Renal cortical epithelial cell (primary cell): ENCODE data around the gene GAL3ST2. TPM values are rescaled to one million over a fixed set of nuclear protein-coding genes. Genes with fewer than 3 reads are reported as not detected.
"Not testable (repeated sequence)": the region's sequence is repeated elsewhere in the genome, so short reads cannot be mapped to it uniquely, and the experiment has no call there.

Source experiments
- DNase-seq: peaks from one replicate; pipeline ENCODE4 v3.0.0-alpha.2; 2011; ENCODE audit warnings: low read depth
- total RNA-seq: library from RNA; depleted of rRNA; stranded (reverse); fragments of >200 nt; gene quantifications from 2 replicates; pipeline ENCODE4 v1.2.3, GENCODE V29; 2014

The GAL3ST2 gene
- 0.17 and 0.70 TPM in 2 replicates for total RNA-seq

GRCh38 chr2:241776336-241777169, at the start of gene GAL3ST2:
TSS of gene GAL3ST2 (plus strand) at chr2:241776822. CDS start at chr2:241776956, 134 bp downstream.
- no peak for DNase-seq

DNA sequence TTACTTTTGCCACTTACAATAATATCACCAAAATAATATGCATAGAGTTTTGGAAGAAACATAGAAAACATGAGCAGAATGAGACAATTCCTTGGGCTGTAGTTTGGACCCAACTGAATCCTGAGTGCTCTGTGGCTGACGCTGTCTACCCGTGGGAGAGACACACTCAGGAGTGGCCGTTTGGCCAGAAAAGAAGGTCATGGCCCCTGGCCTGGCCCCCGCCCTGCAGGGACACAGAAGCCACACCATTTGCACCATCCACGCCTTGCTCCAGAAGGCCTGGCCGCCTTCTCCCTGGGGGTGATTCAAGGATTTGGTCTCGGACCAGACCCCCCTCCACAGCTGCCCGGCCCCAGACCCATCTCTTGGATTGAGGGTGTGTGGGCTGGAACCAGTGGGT, 48.6 kb upstream of the GAL3ST2 start:
- no peak for DNase-seq

- no peak for DNase-seq
These were observed 48.0 kb upstream of the GAL3ST2 start for GRCh38 chr2:241728627-241729026.

DNA sequence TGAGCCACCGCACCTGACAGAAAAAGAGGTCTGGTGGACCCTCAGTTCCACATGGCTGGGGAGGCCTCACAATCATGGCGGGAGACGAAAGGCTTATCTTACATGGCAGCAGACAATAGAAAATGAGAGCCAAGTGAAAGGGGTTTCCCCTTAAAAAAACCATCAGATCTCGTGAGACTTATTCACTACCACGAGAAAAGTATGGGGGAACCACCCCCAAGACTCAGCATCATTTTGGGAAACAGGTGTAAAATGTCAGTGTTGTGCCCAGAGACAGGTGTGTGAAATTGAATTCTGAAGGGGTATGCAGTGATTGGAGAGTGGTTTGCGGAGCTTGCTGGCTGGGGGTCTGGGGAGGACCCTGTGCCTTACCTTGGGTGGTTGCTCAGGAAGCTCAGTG, 46.8 kb upstream of the GAL3ST2 start:
- DNase-seq = no peak

DNA sequence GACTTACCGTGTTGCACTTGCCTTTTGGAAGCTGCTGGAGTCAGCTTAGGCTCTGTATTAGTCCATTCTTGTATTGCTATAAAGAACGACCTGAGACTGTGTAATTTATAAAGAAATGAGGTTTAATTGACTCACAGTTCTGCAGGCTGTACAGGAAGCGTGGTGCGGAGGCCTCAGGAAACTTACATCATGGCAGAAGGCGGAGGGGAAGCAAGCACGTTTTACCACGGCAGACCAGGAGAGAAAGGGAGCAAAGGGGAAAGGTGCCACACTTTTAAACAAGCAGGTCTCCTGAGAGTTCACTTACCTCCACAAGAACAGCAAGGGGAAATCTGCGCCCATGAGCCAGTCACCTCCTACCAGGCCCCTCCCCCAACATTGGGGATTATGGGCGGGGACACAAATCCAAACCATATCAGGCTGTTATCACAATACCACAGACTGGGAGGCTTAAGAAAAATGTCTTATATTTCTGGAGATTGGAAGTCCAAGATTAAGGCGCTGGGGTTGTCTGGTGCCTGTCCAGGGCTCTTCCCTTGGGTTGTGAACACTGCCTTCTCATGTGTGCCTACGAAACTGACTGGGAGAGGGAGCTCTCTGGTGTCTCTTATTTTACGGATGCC, 45.8 kb upstream of the GAL3ST2 start:
- DNase-seq = no peak

DNA sequence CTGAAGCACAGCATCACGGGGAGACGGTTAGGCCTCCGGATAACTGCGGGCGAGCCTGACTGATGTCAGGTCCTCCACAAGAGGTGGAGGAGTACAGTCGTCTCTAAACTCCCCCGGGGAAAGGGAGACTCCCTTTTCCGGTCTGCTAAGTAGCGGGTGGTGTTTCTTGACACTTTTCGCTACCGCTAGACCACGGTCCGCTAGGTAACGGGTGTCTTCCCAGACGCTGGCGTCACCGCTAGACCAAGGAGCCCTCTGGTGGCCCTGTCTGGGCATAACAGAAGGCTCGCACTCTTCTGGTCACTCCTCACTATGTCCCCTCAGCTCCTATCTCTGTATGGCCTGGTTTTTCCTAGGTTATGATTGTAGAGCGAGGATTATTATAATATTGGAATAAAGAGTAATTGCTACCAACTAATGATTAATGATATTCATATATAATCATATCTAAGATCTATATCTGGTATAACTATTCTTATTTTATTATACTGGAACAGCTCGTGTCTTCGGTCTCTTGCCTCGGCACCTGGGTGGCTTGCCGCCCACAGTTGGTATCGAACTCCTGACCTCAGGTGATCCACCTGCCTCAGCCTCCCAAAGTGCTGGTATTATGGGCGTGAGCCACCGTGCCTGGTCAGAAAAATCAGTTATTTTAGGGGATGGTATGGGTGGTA, 44.0 kb upstream of the GAL3ST2 start:
- peak; percentile 54 for DNase-seq

- no peak for DNase-seq
These were observed 43.0 kb upstream of the GAL3ST2 start for GRCh38 chr2:241733391-241734207.

DNA sequence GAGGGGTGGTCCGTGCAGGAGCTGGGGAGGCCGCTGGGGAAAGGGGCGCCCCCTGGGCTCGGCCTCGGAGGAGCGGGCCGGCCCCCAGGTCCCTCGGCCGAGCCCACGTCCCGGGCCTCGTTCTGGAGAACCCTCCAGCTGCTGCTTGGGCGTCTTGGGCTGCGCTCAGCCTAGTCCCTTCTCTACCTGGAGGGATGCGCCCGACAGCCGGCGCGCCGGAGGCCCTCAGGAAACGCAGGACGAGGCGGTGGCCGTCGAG, 42.5 kb upstream of the GAL3ST2 start:
- DNase-seq = no peak

DNA sequence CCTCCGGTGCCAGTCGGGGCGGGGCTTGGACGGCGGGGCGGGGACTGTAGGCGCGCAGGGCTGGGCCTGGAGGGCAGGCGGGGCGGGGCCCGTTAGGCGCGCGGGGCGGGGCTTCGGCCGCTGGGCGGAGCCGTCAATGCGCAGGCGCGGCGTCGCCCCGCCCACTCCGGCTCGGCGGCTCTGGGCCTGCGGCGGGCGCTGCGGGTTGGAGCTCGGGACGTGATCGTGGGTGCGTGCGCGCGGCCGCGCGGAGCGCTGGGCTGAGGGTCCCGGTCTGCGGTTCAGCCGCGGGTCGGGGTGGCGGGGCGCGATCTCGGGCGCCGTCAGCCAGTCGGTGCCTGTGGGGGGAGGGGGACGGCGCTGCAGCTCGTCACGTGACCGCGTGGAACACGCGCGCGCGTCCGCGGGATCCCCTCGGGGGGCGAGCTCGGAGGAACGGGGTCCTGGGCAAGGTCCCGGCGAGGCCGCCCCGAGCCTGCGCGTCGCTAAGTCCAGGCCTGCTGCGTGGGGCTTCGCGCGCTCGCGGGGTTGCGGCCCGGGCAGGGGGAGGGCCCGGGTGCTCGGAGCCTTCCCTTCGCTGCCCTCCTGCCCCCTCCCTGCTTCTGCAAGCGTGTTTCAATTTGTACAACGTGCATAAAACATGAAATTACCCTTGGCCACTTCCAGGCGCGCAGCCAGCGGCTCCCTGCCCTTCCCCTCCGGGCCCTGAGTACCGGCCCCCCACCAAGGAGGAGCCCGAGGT, 42.0 kb upstream of the GAL3ST2 start, which contains the start of gene D2HGDH:
D2HGDH (plus strand) TSS at position 164 of the 742 bp plus-strand sequence. CDS start 595 bp downstream, outside the sequence.
- DNase-seq = peak; percentile 37

- DNase-seq = peak; percentile 39
These were observed 40.5 kb upstream of the GAL3ST2 start for GRCh38 chr2:241736111-241736510.

DNA sequence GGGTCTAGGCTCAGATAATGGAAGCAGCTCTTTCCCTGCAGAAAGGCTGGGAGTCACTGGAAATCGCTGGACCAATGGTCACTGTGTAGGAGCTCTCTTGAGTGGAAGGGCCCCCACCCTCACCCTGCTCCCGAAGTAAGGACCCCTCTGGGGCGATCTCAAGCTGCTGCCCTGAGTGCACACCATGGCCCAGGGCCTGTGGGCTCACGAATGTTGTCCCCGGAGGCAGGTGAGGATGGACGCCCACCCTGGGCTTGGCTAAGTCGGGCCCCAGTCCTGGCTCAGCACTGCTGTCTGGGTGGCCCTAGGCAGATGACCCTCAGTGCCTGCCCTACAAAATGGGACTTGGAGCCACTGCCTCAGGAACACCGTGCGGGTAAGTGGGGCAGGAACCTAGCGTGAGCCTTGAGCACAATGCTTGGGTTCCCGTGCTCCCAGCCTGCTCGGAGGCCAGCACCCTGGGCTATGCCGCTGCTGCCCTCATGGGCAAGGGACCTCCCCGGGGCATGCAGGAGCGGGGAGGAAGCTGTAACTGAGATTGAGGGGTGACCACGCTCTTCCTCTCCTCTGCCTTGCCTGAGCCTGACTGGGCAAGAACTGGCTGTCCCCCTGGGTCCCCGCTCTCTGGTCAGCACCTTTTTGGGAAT, 38.5 kb upstream of the GAL3ST2 start:
- DNase-seq = no peak

- DNase-seq = no peak
These were observed 37.4 kb upstream of the GAL3ST2 start for GRCh38 chr2:241739177-241739576.

DNA sequence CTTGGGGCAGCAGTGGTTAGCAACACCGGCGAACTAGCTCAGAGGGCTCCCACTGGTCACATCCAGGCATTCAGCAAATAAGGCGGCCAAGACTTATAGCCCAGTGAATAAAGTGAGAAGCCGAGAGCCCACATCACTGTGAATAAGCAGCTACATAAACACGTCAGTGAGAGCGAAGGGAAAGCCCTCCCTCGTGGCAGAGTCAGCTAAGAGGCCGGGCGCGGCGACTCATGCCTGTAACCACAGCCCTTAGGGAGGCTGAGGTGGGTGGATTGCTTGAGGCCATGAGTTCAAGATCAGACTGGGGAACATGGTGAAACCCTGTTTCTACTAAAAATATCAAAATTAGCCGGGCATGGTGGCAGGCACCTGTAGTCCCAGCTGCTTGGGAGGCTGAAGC, 37.0 kb upstream of the GAL3ST2 start:
- DNase-seq = no peak

DNA sequence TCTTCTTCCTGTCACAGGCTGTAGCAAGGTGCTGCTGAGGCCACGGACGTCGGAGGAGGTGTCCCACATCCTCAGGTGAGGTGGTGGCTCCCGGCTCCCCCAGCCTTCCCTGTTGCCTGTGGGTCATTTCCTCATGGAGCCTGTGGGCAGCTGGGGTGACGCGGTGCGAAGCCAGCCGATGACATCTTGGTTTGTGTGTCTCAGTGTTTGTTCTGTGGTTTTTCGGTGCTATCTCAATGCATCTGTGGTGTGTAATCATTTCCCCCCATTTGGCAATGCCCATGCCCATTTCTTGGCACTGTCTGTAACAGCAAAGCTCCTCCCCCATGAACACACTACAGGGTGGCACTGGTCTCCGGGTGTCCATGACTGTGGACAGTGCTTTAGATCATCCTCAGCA, 35.6 kb upstream of the GAL3ST2 start:
- DNase-seq = peak; percentile 15

- no peak for DNase-seq
These were observed 34.2 kb upstream of the GAL3ST2 start for GRCh38 chr2:241742320-241742939.

GRCh38 chr2:241743008-241743407, 33.6 kb upstream of the GAL3ST2 start:
- not testable (repeated sequence) for DNase-seq

- no peak for DNase-seq
These were observed 33.0 kb upstream of the GAL3ST2 start for GRCh38 chr2:241743620-241744019.

GRCh38 chr2:241744028-241744754, 32.4 kb upstream of the GAL3ST2 start:
- no peak for DNase-seq

GRCh38 chr2:241745276-241745675, 31.3 kb upstream of the GAL3ST2 start:
- no peak for DNase-seq

- no peak for DNase-seq
These were observed 30.5 kb upstream of the GAL3ST2 start for GRCh38 chr2:241746084-241746483.
